ENCODE results near the gene PEX14. TPM values are rescaled to one million over a fixed set of nuclear protein-coding genes. Genes with fewer than 3 reads are reported as not detected.

Gene PEX14
- total RNA-seq, 5 donors from 2014 or later (not counting 1 experiment from before 2014, with no cell fraction given) = 22.3 to 24.5 (median 22.7) TPM

DNA sequence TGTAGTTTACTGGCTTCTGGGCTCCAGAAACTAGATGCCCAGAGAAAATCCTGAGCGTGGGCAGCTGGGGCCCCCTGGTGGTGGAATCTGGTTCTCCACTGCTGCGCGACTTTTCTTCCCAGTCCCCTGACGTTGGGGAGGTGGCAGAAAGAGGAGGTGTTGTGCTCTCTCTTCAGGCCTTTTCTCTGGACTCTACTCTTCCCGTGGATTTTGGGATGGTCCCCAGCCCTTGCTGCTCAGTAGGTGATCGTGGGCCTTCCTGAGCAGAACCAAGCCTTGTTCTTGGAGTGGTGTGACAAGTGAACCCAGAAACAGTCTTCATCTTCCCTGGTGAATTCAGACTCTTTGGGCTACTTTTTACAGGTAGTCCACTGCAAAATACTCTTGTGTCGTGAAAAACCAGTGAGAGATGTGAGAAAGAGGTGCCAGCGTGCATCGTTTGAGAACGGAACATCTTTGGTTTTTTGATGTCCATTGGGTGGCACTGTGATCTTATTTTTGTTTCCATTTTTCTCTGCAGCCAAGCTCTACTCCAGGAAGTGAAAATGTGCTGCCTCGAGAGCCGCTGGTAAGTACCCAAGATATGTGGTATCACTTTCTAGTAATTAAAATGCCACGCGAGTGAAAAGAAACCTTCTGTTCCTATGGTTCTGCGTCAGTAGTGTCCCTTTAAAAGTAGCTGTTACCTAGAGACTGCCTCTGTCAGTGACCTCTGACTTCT, 20.2 kb downstream of the PEX14 start:
- Histone ChIP-seq H3K4me1 (ENCODE audit: control insufficient read depth in 1 of 2, extremely low read depth in 1 of 2, insufficient read depth in 2 of 2, low read length in 2 of 2) (peaks cover 8 to 39% of the 10 kb centered on the region in 2 experiments), H3K27ac (ENCODE audit: low read length) (peak overlapping the region; percentile 67), H3K4me3 (ENCODE audit: control insufficient read depth in 1 of 2, extremely low read depth in 1 of 2, low read length in 1 of 2) (peak overlapping the region; percentile 59 to 64), H3K27me3 (replicated peaks in 1 of 2; ENCODE audit: control insufficient read depth in 2 of 2, extremely low read depth in 1 of 2, insufficient read depth in 2 of 2, low read length in 1 of 2) (no peaks in the 10 kb centered on the region), H3K36me3 (ENCODE audit: control insufficient read depth in 2 of 2, extremely low read depth in 1 of 2, insufficient read depth in 1 of 2, low read length in 1 of 2) (peaks cover 0 to 7% of the 10 kb centered on the region in 2 donors), H3K9me3 (no peaks in the 10 kb centered on the region)
- ATAC-seq (replicated peaks in 1 of 4) = peak; percentile 79 to 87 (median 84)
- DNase-seq = peak; percentile 49 to 84 (median 74)
- Mint-ChIP-seq H3K4me1 (peaks cover 49 to 60% (median 52%) of the 10 kb centered on the region in 3 donors), H3K36me3 (peaks cover 11% of the 10 kb centered on the region), H3K9me3 (no peaks in the 10 kb centered on the region), H3K27ac (peak overlapping the region; percentile 89 to 94), H3K27me3 (no peaks in the 10 kb centered on the region), H3K4me3 (peak overlapping the region; percentile 79 to 88 (median 82))
- ChIA-PET POLR2A (interaction anchor here in 1 of 2 donors (0.6 kb wide), 1 partner anchor 9 kb away, joined by 8 read pairs; no protein-coding TSS in a partner anchor), CTCF (interaction anchor here (0.5 to 6.3 kb wide), 19 partner anchors 9 to 467 kb away, joined by 3 to 68 read pairs (median 5); partner anchors contain the start of genes CENPS (in 2 of the 2) and KIF1B (in 1 of the 2))
- WGBS (ENCODE audit: insufficient coverage) = 0% methylated on average over 9 of the region's 15 CpGs

DNA sequence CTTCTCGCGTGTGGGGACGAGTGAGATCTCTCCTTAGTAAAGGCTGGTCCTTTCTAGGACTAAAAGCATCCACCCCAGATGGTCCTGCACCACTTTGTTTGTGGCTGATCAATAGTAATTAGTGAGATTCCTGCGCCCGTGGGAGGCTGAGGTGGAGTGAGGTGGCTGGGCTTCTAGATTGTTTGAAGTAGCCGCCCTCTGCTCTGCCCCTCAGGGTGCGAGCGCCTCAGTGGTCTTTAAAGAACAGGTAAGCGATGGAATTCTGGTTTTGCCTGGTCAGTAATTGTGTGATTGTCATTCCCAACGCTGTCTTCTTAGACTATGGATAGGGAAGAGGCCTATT, 20.7 kb downstream of the PEX14 start:
- peak overlapping the region; percentile 89 to 94 for H3K27ac Mint-ChIP-seq
- H3K27me3 Mint-ChIP-seq = no peaks in the 10 kb centered on the region
- Histone ChIP-seq H3K9me3 (no peaks in the 10 kb centered on the region), H3K4me1 (ENCODE audit: control insufficient read depth in 1 of 2, extremely low read depth in 1 of 2, insufficient read depth in 2 of 2, low read length in 2 of 2) (peaks cover 8 to 40% of the 10 kb centered on the region in 2 experiments), H3K36me3 (ENCODE audit: control insufficient read depth in 2 of 2, extremely low read depth in 1 of 2, insufficient read depth in 1 of 2, low read length in 1 of 2) (peaks cover 0 to 5% of the 10 kb centered on the region in 2 donors), H3K27me3 (replicated peaks in 1 of 2; ENCODE audit: control insufficient read depth in 2 of 2, extremely low read depth in 1 of 2, insufficient read depth in 2 of 2, low read length in 1 of 2) (no peaks in the 10 kb centered on the region), H3K4me3 (ENCODE audit: control insufficient read depth in 1 of 2, extremely low read depth in 1 of 2, low read length in 1 of 2) (peak overlapping the region; percentile 59 to 64), H3K27ac (ENCODE audit: low read length) (peak overlapping the region; percentile 67)
- WGBS (ENCODE audit: insufficient coverage) = 86% methylated on average over 4 of the region's 10 CpGs
- peak overlapping the region; percentile 79 to 88 (median 82) for H3K4me3 Mint-ChIP-seq
- H3K9me3 Mint-ChIP-seq = no peaks in the 10 kb centered on the region
- peaks cover 48 to 59% (median 52%) of the 10 kb centered on the region in 3 donors for H3K4me1 Mint-ChIP-seq
- DNase-seq = no peak
- ATAC-seq (replicated peaks in 1 of 4) = peak in 3 of 4 experiments; percentile 41 to 45 (median 42)
- H3K36me3 Mint-ChIP-seq = peaks cover 9% of the 10 kb centered on the region
- ChIA-PET CTCF (interaction anchor here (0.5 to 6.3 kb wide), 15 partner anchors 8 to 441 kb away, joined by 3 to 68 read pairs (median 5); partner anchors contain the start of genes CENPS (in 1 of the 2) and KIF1B (in 1 of the 2)), POLR2A (interaction anchor here in 1 of 2 donors (0.6 kb wide), 1 partner anchor 39 kb away, joined by 3 read pairs; no protein-coding TSS in a partner anchor)

DNA sequence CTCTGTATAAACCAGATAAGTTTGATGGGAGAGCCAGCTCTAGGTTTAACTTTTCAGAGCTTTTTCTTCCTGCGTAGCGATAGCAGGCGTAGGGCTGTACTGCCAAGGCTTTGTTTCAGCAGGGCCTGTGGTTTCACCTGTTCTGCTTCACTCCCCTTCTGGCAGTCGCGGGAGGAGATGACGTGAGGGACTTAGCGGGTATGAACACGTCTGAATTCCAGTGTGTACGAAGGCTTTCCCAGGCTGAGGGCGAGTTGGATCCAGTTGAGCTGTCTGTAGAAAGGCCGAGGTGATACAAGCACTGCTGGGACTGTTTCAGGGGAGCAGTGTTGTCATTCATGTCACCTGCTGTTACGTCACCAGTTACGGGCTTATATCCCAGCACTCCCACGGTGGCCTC, 21.2 kb downstream of the PEX14 start:
- Histone ChIP-seq H3K9me3 (no peaks in the 10 kb centered on the region), H3K4me3 (ENCODE audit: control insufficient read depth in 1 of 2, extremely low read depth in 1 of 2, low read length in 1 of 2) (peak overlapping the region; percentile 59 to 64), H3K36me3 (ENCODE audit: control insufficient read depth in 2 of 2, extremely low read depth in 1 of 2, insufficient read depth in 1 of 2, low read length in 1 of 2) (peaks cover 0 to 5% of the 10 kb centered on the region in 2 donors), H3K4me1 (ENCODE audit: control insufficient read depth in 1 of 2, extremely low read depth in 1 of 2, insufficient read depth in 2 of 2, low read length in 2 of 2) (peaks cover 8 to 40% of the 10 kb centered on the region in 2 experiments), H3K27me3 (replicated peaks in 1 of 2; ENCODE audit: control insufficient read depth in 2 of 2, extremely low read depth in 1 of 2, insufficient read depth in 2 of 2, low read length in 1 of 2) (no peaks in the 10 kb centered on the region), H3K27ac (ENCODE audit: low read length) (peak overlapping the region; percentile 67)
- H3K36me3 Mint-ChIP-seq = peaks cover 9% of the 10 kb centered on the region
- POLR2A ChIA-PET = interaction anchor here in 1 of 2 donors (0.5 to 0.6 kb wide), 2 partner anchors 38 to 41 kb away, joined by 3 to 4 read pairs; no protein-coding TSS in a partner anchor
- no peaks in the 10 kb centered on the region for H3K27me3 Mint-ChIP-seq
- no peaks in the 10 kb centered on the region for H3K9me3 Mint-ChIP-seq
- peaks cover 48 to 59% (median 52%) of the 10 kb centered on the region in 3 donors for H3K4me1 Mint-ChIP-seq
- H3K4me3 Mint-ChIP-seq = peak overlapping the region; percentile 79 to 88 (median 82)
- DNase-seq (peak in 33 of 35 experiments; percentile 15 to 75 (median 45)), ATAC-seq (replicated peaks in 1 of 4) (peak in 3 of 4 experiments; percentile 47 to 63 (median 50))
- peak overlapping the region; percentile 89 to 94 for H3K27ac Mint-ChIP-seq
- 53% methylated on average over 10 of the region's 14 CpGs for WGBS (ENCODE audit: insufficient coverage)
- CTCF ChIA-PET = interaction anchor here in 1 of 2 donors (1.3 to 6.3 kb wide), 4 partner anchors 14 to 371 kb away, joined by 5 to 68 read pairs (median 18); partner anchors contain the start of gene CENPS

DNA sequence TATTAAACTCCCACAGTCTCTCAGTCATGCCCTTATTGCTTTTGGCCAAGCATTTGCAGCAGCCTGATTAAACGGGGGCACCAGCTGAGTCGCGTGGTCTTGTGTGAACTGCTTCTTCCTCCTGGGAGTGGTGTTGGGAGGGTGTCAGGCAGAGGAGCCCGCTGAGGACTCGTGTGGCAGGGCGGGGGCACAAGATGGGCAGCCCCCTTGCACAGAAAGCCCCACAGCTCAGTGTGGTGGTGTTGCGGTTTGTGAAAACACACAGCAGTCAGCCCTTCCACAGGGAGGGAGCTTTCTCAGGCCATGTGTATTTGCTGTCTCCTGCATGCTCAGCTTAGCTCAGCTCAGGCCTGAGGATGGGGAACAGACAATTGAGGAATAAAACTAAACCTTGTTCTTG, 22.4 kb downstream of the PEX14 start:
- Mint-ChIP-seq H3K4me1 (peaks cover 52 to 59% (median 57%) of the 10 kb centered on the region in 3 donors), H3K27me3 (no peaks in the 10 kb centered on the region)

DNA sequence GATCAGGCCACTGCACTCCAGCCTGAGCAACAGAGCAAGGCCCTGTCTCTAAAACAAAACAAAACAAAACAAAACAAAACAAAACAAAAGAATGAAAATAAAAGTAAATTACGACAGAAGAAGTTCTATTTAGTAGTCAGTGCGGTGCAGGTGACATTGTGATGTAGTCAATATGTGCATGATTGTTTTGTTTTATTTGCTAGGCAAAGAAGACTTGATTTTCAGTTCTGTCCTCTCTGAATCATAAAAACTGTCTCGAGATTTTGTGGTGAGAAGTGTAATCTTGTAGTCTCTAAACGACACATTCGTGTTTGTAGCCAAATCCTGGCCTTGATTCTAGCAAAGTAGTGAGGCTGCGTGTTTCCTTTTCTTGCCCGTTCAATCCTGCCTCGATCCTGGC, 23.5 kb downstream of the PEX14 start:
- no peak overlapping the region for H3K4me3 ChIP-seq (ENCODE audit: control insufficient read depth in 1 of 2, extremely low read depth in 1 of 2, low read length in 1 of 2)
- DNase-seq (no peak), ATAC-seq (replicated peaks in 1 of 4) (no peak)
- H3K27ac ChIP-seq (ENCODE audit: low read length) = peak overlapping the region; percentile 67
- H3K27me3 ChIP-seq (replicated peaks in 1 of 2; ENCODE audit: control insufficient read depth in 2 of 2, extremely low read depth in 1 of 2, insufficient read depth in 2 of 2, low read length in 1 of 2) = no peaks in the 10 kb centered on the region
- ChIA-PET CTCF (interaction anchor here in 1 of 2 donors (0.6 to 6.3 kb wide), 3 partner anchors 12 to 24 kb away, joined by 3 to 68 read pairs (median 3); no protein-coding TSS in a partner anchor), POLR2A (no interaction called here)
- peaks cover 52 to 61% (median 54%) of the 10 kb centered on the region in 3 donors for H3K4me1 Mint-ChIP-seq
- no peaks in the 10 kb centered on the region for H3K9me3 ChIP-seq
- peaks cover 13% of the 10 kb centered on the region for H3K36me3 Mint-ChIP-seq
- 43% methylated on average over 2 of the region's 8 CpGs for WGBS (ENCODE audit: insufficient coverage)
- peak overlapping the region; percentile 52 to 57 for H3K27ac Mint-ChIP-seq
- no peak overlapping the region for H3K4me3 Mint-ChIP-seq
- H3K9me3 Mint-ChIP-seq = no peaks in the 10 kb centered on the region
- H3K36me3 ChIP-seq (ENCODE audit: control insufficient read depth in 2 of 2, extremely low read depth in 1 of 2, insufficient read depth in 1 of 2, low read length in 1 of 2) = peaks cover 0 to 8% of the 10 kb centered on the region in 2 donors
- no peaks in the 10 kb centered on the region for H3K27me3 Mint-ChIP-seq
- H3K4me1 ChIP-seq (ENCODE audit: control insufficient read depth in 1 of 2, extremely low read depth in 1 of 2, insufficient read depth in 2 of 2, low read length in 2 of 2) = peaks cover 8 to 40% of the 10 kb centered on the region in 2 experiments

More for the DNA sequence above, 22.4 kb downstream of the PEX14 start:
- no peaks in the 10 kb centered on the region for H3K9me3 ChIP-seq
- peaks cover 11% of the 10 kb centered on the region for H3K36me3 Mint-ChIP-seq
- ChIA-PET CTCF (interaction anchor here (0.6 to 6.3 kb wide), 4 partner anchors 13 to 422 kb away, joined by 3 to 68 read pairs (median 4); no protein-coding TSS in a partner anchor), POLR2A (interaction anchor here in 1 of 2 donors (0.6 kb wide), 1 partner anchor 23 kb away, joined by 3 read pairs; no protein-coding TSS in a partner anchor)
- no peaks in the 10 kb centered on the region for H3K9me3 Mint-ChIP-seq
- no peak overlapping the region for H3K4me3 Mint-ChIP-seq
- H3K36me3 ChIP-seq (ENCODE audit: control insufficient read depth in 2 of 2, extremely low read depth in 1 of 2, insufficient read depth in 1 of 2, low read length in 1 of 2) = peaks cover 0 to 5% of the 10 kb centered on the region in 2 donors
- H3K4me3 ChIP-seq (ENCODE audit: control insufficient read depth in 1 of 2, extremely low read depth in 1 of 2, low read length in 1 of 2) = no peak overlapping the region
- peaks cover 8 to 40% of the 10 kb centered on the region in 2 experiments for H3K4me1 ChIP-seq (ENCODE audit: control insufficient read depth in 1 of 2, extremely low read depth in 1 of 2, insufficient read depth in 2 of 2, low read length in 2 of 2)
- H3K27ac ChIP-seq (ENCODE audit: low read length) = peak overlapping the region; percentile 67
- H3K27ac Mint-ChIP-seq = peak overlapping the region; percentile 49 to 57
- no peaks in the 10 kb centered on the region for H3K27me3 ChIP-seq (replicated peaks in 1 of 2; ENCODE audit: control insufficient read depth in 2 of 2, extremely low read depth in 1 of 2, insufficient read depth in 2 of 2, low read length in 1 of 2)
- WGBS (ENCODE audit: insufficient coverage) = 80% methylated on average over 1 of the region's 7 CpGs
- DNase-seq = peak in 14 of 35 experiments; percentile 11 to 60 (median 33)
- ATAC-seq (replicated peaks in 1 of 4) = no peak

DNA sequence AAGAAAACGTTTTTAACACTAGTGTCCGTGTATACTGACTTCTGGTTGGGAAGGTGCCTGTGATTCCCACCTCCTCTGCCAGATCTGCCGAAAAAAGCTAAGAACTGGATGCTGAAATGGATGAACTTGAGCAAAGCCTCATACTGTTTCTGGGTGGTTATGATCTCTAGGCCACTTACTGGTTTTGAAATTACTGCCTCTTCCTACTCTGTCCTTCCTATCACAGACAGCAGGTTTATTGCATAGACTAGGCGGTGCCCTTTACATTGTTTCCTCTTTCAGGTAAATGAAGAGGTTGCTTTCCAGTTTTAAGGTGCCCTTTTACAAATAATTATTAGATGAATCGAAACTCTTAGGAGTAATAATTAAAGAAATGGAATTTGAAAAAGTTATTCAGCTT, 27.5 kb downstream of the PEX14 start:
- DNase-seq (no peak), ATAC-seq (replicated peaks in 1 of 4) (no peak)
- H3K36me3 ChIP-seq (ENCODE audit: control insufficient read depth in 2 of 2, extremely low read depth in 1 of 2, insufficient read depth in 1 of 2, low read length in 1 of 2) = peaks cover 0 to 2% of the 10 kb centered on the region in 2 donors
- Mint-ChIP-seq H3K9me3 (no peaks in the 10 kb centered on the region), H3K36me3 (peaks cover 9% of the 10 kb centered on the region), H3K4me1 (peaks cover 34 to 42% (median 36%) of the 10 kb centered on the region in 3 donors), H3K4me3 (no peak overlapping the region), H3K27me3 (no peaks in the 10 kb centered on the region), H3K27ac (no peak overlapping the region)
- H3K9me3 ChIP-seq = no peaks in the 10 kb centered on the region
- POLR2A ChIA-PET = interaction anchor here (0.6 kb wide), 3 partner anchors 21 to 287 kb away, joined by 3 to 8 read pairs (median 6); no protein-coding TSS in a partner anchor
- H3K27me3 ChIP-seq (replicated peaks in 1 of 2; ENCODE audit: control insufficient read depth in 2 of 2, extremely low read depth in 1 of 2, insufficient read depth in 2 of 2, low read length in 1 of 2) = no peaks in the 10 kb centered on the region
- H3K4me3 ChIP-seq (ENCODE audit: control insufficient read depth in 1 of 2, extremely low read depth in 1 of 2, low read length in 1 of 2) = no peak overlapping the region
- peaks cover 0 to 18% of the 10 kb centered on the region in 2 experiments for H3K4me1 ChIP-seq (ENCODE audit: control insufficient read depth in 1 of 2, extremely low read depth in 1 of 2, insufficient read depth in 2 of 2, low read length in 2 of 2)
- CTCF ChIA-PET = interaction anchor here in 1 of 2 donors (1.2 kb wide), 1 partner anchor 13 kb away, joined by 4 read pairs; no protein-coding TSS in a partner anchor
- H3K27ac ChIP-seq (ENCODE audit: low read length) = no peak overlapping the region
- 70% methylated on average over 2 of the region's 5 CpGs for WGBS (ENCODE audit: insufficient coverage)

Measured in T-cell (primary cell).